Fibroblast of pulmonary artery (primary cell): ENCODE data around the gene REG1B.

Experiments
- DNase-seq: peaks from one replicate; pipeline ENCODE4 v3.0.0-alpha.2; 2010; ENCODE audit warnings: low read depth
- H3K4me3 ChIP-seq: replicated peaks from 2 replicates; pipeline ENCODE4 v1.5.1; 2011; ENCODE audit warnings: low read depth, mild to moderate bottlenecking, control low read depth, low read length, moderate library complexity
- CTCF ChIP-seq: IDR thresholded peaks from 2 replicates; pipeline ENCODE4 v1.5.1; 2011; ENCODE audit warnings: mild to moderate bottlenecking, control low read depth, low read length, inconsistent platforms; ENCODE audit errors: missing control alignments

The REG1B gene

DNA sequence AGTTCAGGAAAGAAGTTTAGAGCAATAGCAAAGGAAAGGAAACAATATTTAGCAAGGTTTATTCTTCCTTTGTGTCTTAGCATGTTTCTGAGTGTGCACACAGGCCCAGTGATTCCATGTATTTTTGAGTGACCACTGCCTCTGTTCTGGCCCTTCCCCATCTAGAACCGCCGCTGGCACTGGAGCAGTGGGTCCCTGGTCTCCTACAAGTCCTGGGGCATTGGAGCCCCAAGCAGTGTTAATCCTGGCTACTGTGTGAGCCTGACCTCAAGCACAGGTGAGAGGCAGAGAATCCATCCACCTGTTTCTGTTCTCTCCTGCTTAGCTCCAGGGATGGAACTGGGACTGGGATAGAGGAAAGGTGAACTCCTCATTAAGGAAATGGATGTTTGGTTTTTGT is 34.9 kb upstream of the REG1B start:
- no peak for DNase-seq
- no peak for TF ChIP-seq CTCF
- no peak overlapping the region for H3K4me3 ChIP-seq

GRCh38 chr2:79120194-79120713 is 32.5 kb upstream of the REG1B start, which contains the start of gene REG1A:
Gene REG1A (plus strand): TSS chr2:79120488. CDS start chr2:79120862, 374 bp downstream.
- DNase-seq = no peak
- H3K4me3 ChIP-seq = no peak within 1 kb of the TSS
- no peak for TF ChIP-seq CTCF

DNA sequence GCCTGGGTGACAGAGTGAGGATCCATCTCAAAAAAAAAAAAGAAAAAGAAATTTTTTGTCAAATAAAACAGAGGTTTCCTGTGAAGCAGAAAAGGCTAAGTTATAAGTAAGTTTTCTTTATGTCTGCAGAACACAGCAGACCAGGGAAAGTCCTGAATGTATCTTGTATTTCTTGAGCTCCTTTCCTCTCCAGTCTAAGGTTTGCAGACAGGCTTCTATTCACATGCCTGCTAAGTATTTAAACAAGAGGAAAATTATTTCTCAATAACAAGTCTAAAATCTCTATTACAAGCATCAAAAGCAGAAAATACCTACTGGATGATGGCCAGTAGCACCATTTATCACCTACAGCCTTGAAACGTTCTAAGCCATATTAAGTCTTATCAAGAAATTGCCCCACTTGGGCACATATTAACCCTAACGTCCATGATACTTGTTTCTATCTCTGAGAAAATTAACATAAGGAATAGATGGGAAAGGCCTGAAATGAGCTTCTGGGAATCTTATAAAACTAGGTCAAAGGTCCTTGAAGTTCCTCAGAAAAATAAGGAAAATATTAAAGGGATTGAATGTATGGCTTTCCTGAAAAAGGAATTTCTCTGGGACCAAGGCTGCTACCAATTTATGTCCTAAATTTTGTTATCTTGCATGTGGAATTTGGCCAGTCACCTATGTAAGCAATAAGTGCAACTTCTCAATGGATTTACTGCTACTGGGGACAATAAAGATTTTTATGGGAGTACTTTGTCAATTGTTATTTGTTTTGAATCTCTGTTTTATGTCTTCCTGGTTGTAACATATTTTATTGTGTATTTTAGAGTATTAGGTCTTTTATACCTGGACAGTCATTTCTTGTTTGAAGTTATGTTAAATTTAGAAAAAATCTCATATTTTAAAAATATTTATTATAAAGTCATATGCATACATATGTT is 29.5 kb upstream of the REG1B start:
- TF ChIP-seq CTCF = no peak
- DNase-seq = no peak
- no peak overlapping the region for H3K4me3 ChIP-seq

DNA sequence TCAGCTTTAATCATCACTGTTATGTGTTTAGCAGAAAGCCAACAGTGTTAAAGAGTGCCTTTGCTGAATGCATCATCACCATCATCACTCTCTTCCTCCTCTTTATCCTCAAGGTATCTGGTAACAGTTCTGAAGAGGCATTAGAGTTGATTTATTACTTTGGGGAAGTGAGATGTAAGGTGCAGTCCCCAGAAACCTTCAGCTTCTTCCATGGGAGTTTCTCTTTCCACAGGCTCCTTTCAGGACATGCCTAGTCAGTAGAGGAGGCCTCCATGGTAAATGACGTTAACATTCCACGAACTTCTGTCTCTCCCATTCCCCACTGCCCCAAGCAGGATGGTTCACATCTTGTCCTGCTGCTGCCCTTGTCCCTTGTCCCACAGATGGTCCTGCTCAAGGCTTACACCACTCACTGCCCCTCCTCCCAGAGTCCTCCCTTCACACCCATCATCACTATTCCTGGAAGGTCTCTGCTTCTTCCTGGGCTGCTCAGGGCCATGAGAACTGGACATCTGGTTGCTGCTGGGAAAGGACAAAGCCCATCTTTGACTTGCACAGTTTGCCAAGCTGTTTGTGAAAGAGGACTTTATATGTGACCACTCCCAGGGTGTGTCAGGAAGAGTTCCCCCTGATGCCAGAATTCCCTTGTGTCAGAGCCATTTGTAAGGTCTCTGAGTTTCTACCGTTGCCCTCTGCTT is 27.2 kb upstream of the REG1B start:
- DNase-seq = no peak
- H3K4me3 ChIP-seq = no peak overlapping the region
- TF ChIP-seq CTCF = no peak

GRCh38 chr2:79112269-79112668 is 24.5 kb upstream of the REG1B start:
- TF ChIP-seq CTCF = no peak
- H3K4me3 ChIP-seq = no peak overlapping the region
- DNase-seq = no peak

- TF ChIP-seq CTCF = no peak
These were observed 17.5 kb upstream of the REG1B start for GRCh38 chr2:79105259-79105658.

More at GRCh38 chr2:79105259-79105658, 17.5 kb upstream of the REG1B start:
- no peak overlapping the region for H3K4me3 ChIP-seq
- no peak for DNase-seq
